ENCODE results near the gene CDKL4. TPM values are rescaled to one million over a fixed set of nuclear protein-coding genes. Genes with fewer than 3 reads are reported as not detected.

CDKL4 gene
- total and polyA plus RNA-seq, 2 of the 13 experiments (the other 11 are each of a cell fraction or from before 2014, with no cell fraction given): 0.29 to 0.50 TPM

DNA sequence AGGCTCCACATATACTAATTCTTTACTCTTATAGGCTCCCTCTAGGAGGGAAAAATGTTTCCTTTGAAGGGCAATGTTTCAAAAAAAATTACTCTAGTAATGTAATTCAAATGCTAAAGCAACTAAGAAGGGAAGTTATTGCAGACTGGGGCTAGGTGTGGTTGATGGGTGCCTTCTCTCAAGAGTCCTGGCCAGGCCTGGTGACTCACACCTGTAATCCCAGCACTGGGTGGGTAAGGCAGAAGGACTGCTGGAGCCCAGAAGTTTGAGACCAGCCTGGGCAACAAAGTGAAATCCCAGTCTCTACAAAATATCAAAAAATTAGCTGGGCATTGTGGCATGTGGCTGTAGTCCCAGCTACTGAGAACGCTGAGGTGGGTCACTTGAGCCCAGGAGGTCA is 31.2 kb upstream of the CDKL4 start (continued):
- TF ChIP-seq, protein P1, sequence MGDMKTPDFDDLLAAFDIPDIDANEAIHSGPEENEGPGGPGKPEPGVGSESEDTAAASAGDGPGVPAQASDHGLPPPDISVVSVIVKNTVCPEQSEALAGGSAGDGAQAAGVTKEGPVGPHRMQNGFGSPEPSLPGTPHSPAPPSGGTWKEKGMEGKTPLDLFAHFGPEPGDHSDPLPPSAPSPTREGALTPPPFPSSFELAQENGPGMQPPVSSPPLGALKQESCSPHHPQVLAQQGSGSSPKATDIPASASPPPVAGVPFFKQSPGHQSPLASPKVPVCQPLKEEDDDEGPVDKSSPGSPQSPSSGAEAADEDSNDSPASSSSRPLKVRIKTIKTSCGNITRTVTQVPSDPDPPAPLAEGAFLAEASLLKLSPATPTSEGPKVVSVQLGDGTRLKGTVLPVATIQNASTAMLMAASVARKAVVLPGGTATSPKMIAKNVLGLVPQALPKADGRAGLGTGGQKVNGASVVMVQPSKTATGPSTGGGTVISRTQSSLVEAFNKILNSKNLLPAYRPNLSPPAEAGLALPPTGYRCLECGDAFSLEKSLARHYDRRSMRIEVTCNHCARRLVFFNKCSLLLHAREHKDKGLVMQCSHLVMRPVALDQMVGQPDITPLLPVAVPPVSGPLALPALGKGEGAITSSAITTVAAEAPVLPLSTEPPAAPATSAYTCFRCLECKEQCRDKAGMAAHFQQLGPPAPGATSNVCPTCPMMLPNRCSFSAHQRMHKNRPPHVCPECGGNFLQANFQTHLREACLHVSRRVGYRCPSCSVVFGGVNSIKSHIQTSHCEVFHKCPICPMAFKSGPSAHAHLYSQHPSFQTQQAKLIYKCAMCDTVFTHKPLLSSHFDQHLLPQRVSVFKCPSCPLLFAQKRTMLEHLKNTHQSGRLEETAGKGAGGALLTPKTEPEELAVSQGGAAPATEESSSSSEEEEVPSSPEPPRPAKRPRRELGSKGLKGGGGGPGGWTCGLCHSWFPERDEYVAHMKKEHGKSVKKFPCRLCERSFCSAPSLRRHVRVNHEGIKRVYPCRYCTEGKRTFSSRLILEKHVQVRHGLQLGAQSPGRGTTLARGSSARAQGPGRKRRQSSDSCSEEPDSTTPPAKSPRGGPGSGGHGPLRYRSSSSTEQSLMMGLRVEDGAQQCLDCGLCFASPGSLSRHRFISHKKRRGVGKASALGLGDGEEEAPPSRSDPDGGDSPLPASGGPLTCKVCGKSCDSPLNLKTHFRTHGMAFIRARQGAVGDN (CRISPR knock-in tag; IDR thresholded peaks at IDR 0.05): no peak
- TF ChIP-seq SNRNP70 (IDR thresholded peaks at IDR 0.05; ENCODE audit: low read depth, low read length) (no peak), HCFC1 (IDR thresholded peaks at IDR 0.05; ENCODE audit: low read depth, low read length) (no peak)

DNA sequence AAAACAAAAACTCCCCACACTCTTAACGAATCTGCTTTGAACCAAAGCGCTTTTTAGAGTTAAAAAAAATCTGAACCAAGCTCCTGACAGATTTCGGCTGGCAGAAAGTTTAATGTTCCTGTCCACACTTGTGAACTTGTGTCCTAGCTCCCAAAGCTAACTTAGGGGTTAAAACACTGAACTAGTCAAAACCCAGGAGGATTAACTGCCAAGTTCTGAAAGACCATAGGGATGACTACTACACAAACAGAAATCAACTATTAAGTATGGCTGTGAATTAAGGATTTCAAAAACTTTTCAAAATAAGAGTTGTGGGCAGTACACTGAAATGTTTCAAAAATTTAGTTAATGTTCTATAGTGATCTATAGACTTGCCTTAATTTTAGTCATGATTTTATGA is 26.2 kb upstream of the CDKL4 start:
- intact Hi-C loops (cut with micrococcal nuclease; ENCODE audit: unreplicated experiment) (no loop called here), in situ Hi-C loops (cut with HindIII; ENCODE audit: extremely low pct_ligation_motif_present, low pct_unique_long_range_greater_than_20kb) (no loop called here)
- TSS peak; percentile 12 for BruUV-seq (replicated peaks)
- H3K9ac ChIP-seq (ENCODE audit: insufficient read depth, low read depth, low read length): no peak overlapping the region
- FAIRE-seq (no peak), ATAC-seq (no peak), DNase-seq (ENCODE audit: low spot score) (no peak)
- ChIA-PET POLR2A (no interaction called here), CTCF (ENCODE audit: low intra/inter-chr PET ratio, low total read pairs) (no interaction called here)
- 97% methylated on average over 3 of the region's 3 CpGs for WGBS (ENCODE audit: low lambda C conversion rate)
- no peak for TF ChIP-seq ARHGAP35 (CRISPR knock-in tag; IDR thresholded peaks at IDR 0.05; ENCODE audit: borderline replicate concordance)
- no peak for TF ChIP-seq MIER3 (CRISPR knock-in tag; IDR thresholded peaks at IDR 0.05; ENCODE audit: borderline replicate concordance)
- no peak for TF ChIP-seq POLR2AphosphoS2 (IDR thresholded peaks at IDR 0.05; ENCODE audit: low read depth, low read length)
- no peak for TF ChIP-seq ZNF230 (CRISPR knock-in tag; IDR thresholded peaks at IDR 0.05)
- TF ChIP-seq ZBTB8A (CRISPR knock-in tag; IDR thresholded peaks at IDR 0.05; ENCODE audit: borderline replicate concordance, low read depth): no peak
- no peak for TF ChIP-seq SOX6 (IDR thresholded peaks at IDR 0.05)
- no peak for TF ChIP-seq SOX6 (CRISPR knock-in tag; IDR thresholded peaks at IDR 0.05)
- no peak for TF ChIP-seq ZNF510 (CRISPR knock-in tag; IDR thresholded peaks at IDR 0.05; ENCODE audit: low read depth)
- no peak for TF ChIP-seq ZKSCAN8 (CRISPR knock-in tag; IDR thresholded peaks at IDR 0.05; ENCODE audit: borderline replicate concordance)
- TF ChIP-seq KDM1A (CRISPR knock-in tag; IDR thresholded peaks at IDR 0.05): no peak
- no peak for TF ChIP-seq U2AF1 (optimal IDR thresholded peaks at IDR 0.05; ENCODE audit: low read depth, low read length)
- no peak for TF ChIP-seq GPN1 (CRISPR knock-in tag; IDR thresholded peaks at IDR 0.05; ENCODE audit: borderline replicate concordance)
- no peak overlapping the region for H3K4me3 ChIP-seq (replicated peaks in 1 of 3; ENCODE audit: insufficient read depth in 1 of 3, low read depth in 2 of 3, low read length in 3 of 3)
- H3K27ac ChIP-seq (ENCODE audit: extremely low read length, insufficient read depth, low read length): no peak overlapping the region
- no peaks in the 10 kb centered on the region for H3K4me1 ChIP-seq (ENCODE audit: insufficient read depth, low read length)
- H3K9me3 ChIP-seq (ENCODE audit: low read length): no peaks in the 10 kb centered on the region
- H2AFZ ChIP-seq (ENCODE audit: low read length): no peak overlapping the region
- H4K20me1 ChIP-seq (ENCODE audit: insufficient read depth, low read length): no peaks in the 10 kb centered on the region
- peaks cover 16 to 48% of the 10 kb centered on the region in 2 experiments for H3K36me3 ChIP-seq (replicated peaks in 1 of 2; ENCODE audit: control insufficient read depth in 1 of 2, insufficient read depth in 2 of 2, low read length in 2 of 2)
- no peaks in the 10 kb centered on the region for H3K79me2 ChIP-seq (ENCODE audit: insufficient read depth, low read length)
- no peaks in the 10 kb centered on the region for H3K27me3 ChIP-seq (ENCODE audit: control insufficient read depth in 1 of 2, insufficient read depth in 2 of 2, low read length in 2 of 2)
- H3K4me2 ChIP-seq (ENCODE audit: low read depth, low read length): no peak overlapping the region

Data from HepG2 (cell line).